ENCODE results near the gene MTX3. TPM values are rescaled to one million over a fixed set of nuclear protein-coding genes. Genes with fewer than 3 reads are reported as not detected.
A peak's percentile ranks its signal among the peaks of the same experiment; 100 is the strongest.

The MTX3 gene
- total RNA-seq, 1 experiment from 2014 or later: 34.6 TPM

DNA sequence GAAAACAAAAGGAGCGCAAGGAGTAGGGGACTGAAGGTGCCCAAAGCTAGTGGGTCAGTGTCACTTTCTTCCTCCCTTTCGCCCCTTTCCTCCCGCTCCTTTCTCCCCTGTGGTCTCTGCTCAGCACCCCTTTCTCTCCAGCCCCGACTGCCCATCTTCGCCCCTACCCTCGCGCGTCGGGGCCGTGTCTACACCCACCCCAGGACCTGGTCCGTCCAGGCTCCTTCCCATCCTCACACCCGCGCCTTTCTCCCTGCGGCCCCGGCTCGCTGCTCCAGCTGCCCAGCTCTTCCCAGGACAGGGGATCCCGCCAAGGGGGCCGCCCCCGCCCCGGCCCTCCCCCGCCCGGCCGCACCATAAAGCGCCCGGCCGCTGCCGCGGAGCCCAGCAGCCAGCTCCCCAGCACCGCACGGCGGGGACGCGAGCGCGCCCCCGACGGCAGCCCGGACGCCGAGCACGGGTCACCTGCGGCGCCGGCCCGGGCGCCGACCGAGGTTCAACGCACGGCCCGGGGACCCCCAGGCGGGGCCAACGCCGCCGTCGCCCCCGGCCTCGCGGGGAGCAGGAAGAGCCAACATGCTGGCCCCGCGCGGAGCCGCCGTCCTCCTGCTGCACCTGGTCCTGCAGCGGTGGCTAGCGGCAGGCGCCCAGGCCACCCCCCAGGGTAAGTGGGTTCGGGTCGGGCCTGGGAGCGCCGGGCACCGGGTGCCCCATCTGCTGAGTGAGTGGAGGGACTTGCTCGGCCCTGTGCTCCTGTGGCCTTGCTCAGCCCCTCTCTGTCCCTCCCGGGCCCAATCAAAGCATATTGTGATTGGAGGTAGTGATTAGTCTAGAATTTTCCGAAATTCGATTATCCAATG lies 44.1 kb upstream of the MTX3 start, which contains the start of gene THBS4:
TSS of gene THBS4 (plus strand) at position 387 of the 860 bp plus-strand sequence. CDS start at position 577, 190 bp downstream.
- ChIA-PET POLR2A (no interaction called here), CTCF (interaction anchor here (0.6 to 1.0 kb wide), 5 partner anchors 48 to 311 kb away, joined by 3 to 6 read pairs (median 3); no protein-coding TSS in a partner anchor)
- Mint-ChIP-seq H3K36me3 (no peaks in the 10 kb centered on the region), H3K9me3 (no peaks in the 10 kb centered on the region), H3K4me3 (peak within 1 kb of the TSS; percentile 87), H3K27ac (no peak within 1 kb of the TSS), H3K27me3 (ENCODE audit: low read depth) (peaks cover 48% of the 10 kb centered on the region), H3K4me1 (peaks cover 11% of the 10 kb centered on the region)
- ATAC-seq (peak; percentile 81), DNase-seq (ENCODE audit: low spot score) (peak; percentile 49)
- TF ChIP-seq FOXP1 (CRISPR knock-in tag; IDR thresholded peaks at IDR 0.05; ENCODE audit: borderline replicate concordance) (no peak), TCF7 (CRISPR knock-in tag; IDR thresholded peaks at IDR 0.05; ENCODE audit: low read depth) (no peak), KAT7 (CRISPR knock-in tag; IDR thresholded peaks at IDR 0.05; ENCODE audit: borderline replicate concordance) (0 out of 2 replicates have a peak, but pooled peaks have one; percentile 18), FOXK1 (CRISPR knock-in tag; IDR thresholded peaks at IDR 0.05) (no peak), ETV6 (CRISPR knock-in tag; IDR thresholded peaks at IDR 0.05) (no peak), ZNF423 (CRISPR knock-in tag; IDR thresholded peaks at IDR 0.05) (peak; percentile 53; the same call in 1 of the 2 replicates), ZNF416 (CRISPR knock-in tag; IDR thresholded peaks at IDR 0.05) (no peak), SMAD4 (CRISPR knock-in tag; IDR thresholded peaks at IDR 0.05) (no peak), FOXP4 (CRISPR knock-in tag; IDR thresholded peaks at IDR 0.05) (0 out of 2 replicates have a peak, but pooled peaks have one; percentile 23), CREB1 (CRISPR knock-in tag; IDR thresholded peaks at IDR 0.05) (no peak), EMX1 (CRISPR knock-in tag; IDR thresholded peaks at IDR 0.05) (no peak), GRHL2 (CRISPR knock-in tag; IDR thresholded peaks at IDR 0.05; ENCODE audit: insufficient replicate concordance, severe bottlenecking) (no peak), MAX (CRISPR knock-in tag; IDR thresholded peaks at IDR 0.05) (no peak)
- TF ChIP-seq, protein P1, sequence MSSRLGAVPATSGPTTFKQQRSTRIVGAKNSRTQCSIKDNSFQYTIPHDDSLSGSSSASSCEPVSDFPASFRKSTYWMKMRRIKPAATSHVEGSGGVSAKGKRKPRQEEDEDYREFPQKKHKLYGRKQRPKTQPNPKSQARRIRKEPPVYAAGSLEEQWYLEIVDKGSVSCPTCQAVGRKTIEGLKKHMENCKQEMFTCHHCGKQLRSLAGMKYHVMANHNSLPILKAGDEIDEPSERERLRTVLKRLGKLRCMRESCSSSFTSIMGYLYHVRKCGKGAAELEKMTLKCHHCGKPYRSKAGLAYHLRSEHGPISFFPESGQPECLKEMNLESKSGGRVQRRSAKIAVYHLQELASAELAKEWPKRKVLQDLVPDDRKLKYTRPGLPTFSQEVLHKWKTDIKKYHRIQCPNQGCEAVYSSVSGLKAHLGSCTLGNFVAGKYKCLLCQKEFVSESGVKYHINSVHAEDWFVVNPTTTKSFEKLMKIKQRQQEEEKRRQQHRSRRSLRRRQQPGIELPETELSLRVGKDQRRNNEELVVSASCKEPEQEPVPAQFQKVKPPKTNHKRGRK (CRISPR knock-in tag; IDR thresholded peaks at IDR 0.05; ENCODE audit: borderline replicate concordance): no peak
- TF ChIP-seq, protein P2, sequence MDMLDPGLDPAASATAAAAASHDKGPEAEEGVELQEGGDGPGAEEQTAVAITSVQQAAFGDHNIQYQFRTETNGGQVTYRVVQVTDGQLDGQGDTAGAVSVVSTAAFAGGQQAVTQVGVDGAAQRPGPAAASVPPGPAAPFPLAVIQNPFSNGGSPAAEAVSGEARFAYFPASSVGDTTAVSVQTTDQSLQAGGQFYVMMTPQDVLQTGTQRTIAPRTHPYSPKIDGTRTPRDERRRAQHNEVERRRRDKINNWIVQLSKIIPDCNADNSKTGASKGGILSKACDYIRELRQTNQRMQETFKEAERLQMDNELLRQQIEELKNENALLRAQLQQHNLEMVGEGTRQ (CRISPR knock-in tag; IDR thresholded peaks at IDR 0.05): 0 out of 2 replicates have a peak, but pooled peaks have one; percentile 13
- TF ChIP-seq, protein P3, sequence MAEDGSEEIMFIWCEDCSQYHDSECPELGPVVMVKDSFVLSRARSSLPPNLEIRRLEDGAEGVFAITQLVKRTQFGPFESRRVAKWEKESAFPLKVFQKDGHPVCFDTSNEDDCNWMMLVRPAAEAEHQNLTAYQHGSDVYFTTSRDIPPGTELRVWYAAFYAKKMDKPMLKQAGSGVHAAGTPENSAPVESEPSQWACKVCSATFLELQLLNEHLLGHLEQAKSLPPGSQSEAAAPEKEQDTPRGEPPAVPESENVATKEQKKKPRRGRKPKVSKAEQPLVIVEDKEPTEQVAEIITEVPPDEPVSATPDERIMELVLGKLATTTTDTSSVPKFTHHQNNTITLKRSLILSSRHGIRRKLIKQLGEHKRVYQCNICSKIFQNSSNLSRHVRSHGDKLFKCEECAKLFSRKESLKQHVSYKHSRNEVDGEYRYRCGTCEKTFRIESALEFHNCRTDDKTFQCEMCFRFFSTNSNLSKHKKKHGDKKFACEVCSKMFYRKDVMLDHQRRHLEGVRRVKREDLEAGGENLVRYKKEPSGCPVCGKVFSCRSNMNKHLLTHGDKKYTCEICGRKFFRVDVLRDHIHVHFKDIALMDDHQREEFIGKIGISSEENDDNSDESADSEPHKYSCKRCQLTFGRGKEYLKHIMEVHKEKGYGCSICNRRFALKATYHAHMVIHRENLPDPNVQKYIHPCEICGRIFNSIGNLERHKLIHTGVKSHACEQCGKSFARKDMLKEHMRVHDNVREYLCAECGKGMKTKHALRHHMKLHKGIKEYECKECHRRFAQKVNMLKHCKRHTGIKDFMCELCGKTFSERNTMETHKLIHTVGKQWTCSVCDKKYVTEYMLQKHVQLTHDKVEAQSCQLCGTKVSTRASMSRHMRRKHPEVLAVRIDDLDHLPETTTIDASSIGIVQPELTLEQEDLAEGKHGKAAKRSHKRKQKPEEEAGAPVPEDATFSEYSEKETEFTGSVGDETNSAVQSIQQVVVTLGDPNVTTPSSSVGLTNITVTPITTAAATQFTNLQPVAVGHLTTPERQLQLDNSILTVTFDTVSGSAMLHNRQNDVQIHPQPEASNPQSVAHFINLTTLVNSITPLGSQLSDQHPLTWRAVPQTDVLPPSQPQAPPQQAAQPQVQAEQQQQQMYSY (CRISPR knock-in tag; IDR thresholded peaks at IDR 0.05): no peak
- TF ChIP-seq, protein P4, sequence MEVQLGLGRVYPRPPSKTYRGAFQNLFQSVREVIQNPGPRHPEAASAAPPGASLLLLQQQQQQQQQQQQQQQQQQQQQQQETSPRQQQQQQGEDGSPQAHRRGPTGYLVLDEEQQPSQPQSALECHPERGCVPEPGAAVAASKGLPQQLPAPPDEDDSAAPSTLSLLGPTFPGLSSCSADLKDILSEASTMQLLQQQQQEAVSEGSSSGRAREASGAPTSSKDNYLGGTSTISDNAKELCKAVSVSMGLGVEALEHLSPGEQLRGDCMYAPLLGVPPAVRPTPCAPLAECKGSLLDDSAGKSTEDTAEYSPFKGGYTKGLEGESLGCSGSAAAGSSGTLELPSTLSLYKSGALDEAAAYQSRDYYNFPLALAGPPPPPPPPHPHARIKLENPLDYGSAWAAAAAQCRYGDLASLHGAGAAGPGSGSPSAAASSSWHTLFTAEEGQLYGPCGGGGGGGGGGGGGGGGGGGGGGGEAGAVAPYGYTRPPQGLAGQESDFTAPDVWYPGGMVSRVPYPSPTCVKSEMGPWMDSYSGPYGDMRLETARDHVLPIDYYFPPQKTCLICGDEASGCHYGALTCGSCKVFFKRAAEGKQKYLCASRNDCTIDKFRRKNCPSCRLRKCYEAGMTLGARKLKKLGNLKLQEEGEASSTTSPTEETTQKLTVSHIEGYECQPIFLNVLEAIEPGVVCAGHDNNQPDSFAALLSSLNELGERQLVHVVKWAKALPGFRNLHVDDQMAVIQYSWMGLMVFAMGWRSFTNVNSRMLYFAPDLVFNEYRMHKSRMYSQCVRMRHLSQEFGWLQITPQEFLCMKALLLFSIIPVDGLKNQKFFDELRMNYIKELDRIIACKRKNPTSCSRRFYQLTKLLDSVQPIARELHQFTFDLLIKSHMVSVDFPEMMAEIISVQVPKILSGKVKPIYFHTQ (CRISPR knock-in tag; IDR thresholded peaks at IDR 0.05): no peak
- TF ChIP-seq, protein P5, sequence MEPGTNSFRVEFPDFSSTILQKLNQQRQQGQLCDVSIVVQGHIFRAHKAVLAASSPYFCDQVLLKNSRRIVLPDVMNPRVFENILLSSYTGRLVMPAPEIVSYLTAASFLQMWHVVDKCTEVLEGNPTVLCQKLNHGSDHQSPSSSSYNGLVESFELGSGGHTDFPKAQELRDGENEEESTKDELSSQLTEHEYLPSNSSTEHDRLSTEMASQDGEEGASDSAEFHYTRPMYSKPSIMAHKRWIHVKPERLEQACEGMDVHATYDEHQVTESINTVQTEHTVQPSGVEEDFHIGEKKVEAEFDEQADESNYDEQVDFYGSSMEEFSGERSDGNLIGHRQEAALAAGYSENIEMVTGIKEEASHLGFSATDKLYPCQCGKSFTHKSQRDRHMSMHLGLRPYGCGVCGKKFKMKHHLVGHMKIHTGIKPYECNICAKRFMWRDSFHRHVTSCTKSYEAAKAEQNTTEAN (CRISPR knock-in tag; IDR thresholded peaks at IDR 0.05): no peak
